Progenitor cell of endocrine pancreas (in vitro differentiated cells): ENCODE data around the gene FNDC3A. TPM values are rescaled to one million over a fixed set of nuclear protein-coding genes. Genes with fewer than 3 reads are reported as not detected.

Experiments used
- DNase-seq: peaks from one replicate; pipeline ENCODE4 v3.0.0; 2021; ENCODE audit warnings: low spot score; ENCODE audit not compliant: unreplicated experiment
- H3K27ac Mint-ChIP-seq: 2 replicates; pipeline ENCODE4 v1.8.0; 2021; ENCODE audit warnings: mild to moderate bottlenecking, moderate library complexity, mixed read lengths
- H3K27me3 Mint-ChIP-seq: 2 replicates; pipeline ENCODE4 v1.8.0; 2021; ENCODE audit warnings: mixed read lengths
- H3K36me3 Mint-ChIP-seq: 2 replicates; pipeline ENCODE4 v1.8.0; 2022; ENCODE audit warnings: mixed read lengths; ENCODE audit not compliant: insufficient read depth
- H3K4me1 Mint-ChIP-seq: 2 replicates; pipeline ENCODE4 v1.8.0; 2021; ENCODE audit warnings: low read depth, mixed read lengths
- H3K4me3 Mint-ChIP-seq: 2 replicates; pipeline ENCODE4 v1.8.0; 2021; ENCODE audit warnings: low read depth, mild to moderate bottlenecking, moderate library complexity, mixed read lengths
- H3K9me3 Mint-ChIP-seq: 2 replicates; pipeline ENCODE4 v1.8.0; 2021; ENCODE audit warnings: low read depth, mixed read lengths
- total RNA-seq: library from RNA; stranded (reverse); gene quantifications from 2 replicates; pipeline ENCODE4 v1.2.1, GENCODE V29; 2021
- TF ChIP-seq, protein P1 (sequence below): fragments of 200-600 bp; sonication (generic); IDR thresholded peaks from one replicate; pipeline ENCODE4 v1.5.0; 2021; ENCODE audit warnings: antibody characterized with exemption, mild to moderate bottlenecking; ENCODE audit not compliant: unreplicated experiment

FNDC3A gene
- total RNA-seq, 1 donor from 2014 or later: 116 TPM

DNA sequence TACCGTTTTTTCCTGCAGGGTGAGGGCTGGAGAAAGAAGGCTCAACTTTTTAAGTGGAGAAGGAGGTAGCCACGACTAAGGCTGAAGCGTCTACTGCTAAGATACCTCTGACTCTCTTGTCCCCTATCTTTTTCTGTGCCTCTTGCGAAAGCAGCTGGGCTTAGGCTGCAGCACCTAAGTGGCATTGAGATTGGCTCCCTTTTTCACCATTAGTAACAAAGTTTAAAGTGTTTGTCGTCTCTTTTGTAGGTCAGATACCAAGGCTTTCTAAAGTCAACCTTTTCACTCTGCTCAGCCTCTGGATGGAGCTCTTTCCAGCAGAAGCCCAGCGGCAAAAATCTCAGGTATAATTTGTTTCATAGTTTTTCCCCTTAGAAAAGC lies 272.9 kb downstream of the FNDC3A start:
- peak overlapping the region; percentile 96 for H3K27ac Mint-ChIP-seq
- H3K36me3 Mint-ChIP-seq: no peaks in the 10 kb centered on the region
- TF ChIP-seq, protein P1, sequence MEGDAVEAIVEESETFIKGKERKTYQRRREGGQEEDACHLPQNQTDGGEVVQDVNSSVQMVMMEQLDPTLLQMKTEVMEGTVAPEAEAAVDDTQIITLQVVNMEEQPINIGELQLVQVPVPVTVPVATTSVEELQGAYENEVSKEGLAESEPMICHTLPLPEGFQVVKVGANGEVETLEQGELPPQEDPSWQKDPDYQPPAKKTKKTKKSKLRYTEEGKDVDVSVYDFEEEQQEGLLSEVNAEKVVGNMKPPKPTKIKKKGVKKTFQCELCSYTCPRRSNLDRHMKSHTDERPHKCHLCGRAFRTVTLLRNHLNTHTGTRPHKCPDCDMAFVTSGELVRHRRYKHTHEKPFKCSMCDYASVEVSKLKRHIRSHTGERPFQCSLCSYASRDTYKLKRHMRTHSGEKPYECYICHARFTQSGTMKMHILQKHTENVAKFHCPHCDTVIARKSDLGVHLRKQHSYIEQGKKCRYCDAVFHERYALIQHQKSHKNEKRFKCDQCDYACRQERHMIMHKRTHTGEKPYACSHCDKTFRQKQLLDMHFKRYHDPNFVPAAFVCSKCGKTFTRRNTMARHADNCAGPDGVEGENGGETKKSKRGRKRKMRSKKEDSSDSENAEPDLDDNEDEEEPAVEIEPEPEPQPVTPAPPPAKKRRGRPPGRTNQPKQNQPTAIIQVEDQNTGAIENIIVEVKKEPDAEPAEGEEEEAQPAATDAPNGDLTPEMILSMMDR: peak; percentile 8
- H3K9me3 Mint-ChIP-seq: no peaks in the 10 kb centered on the region
- H3K27me3 Mint-ChIP-seq: no peaks in the 10 kb centered on the region
- peak overlapping the region; percentile 97 for H3K4me3 Mint-ChIP-seq
- no peak for DNase-seq
- H3K4me1 Mint-ChIP-seq: peaks cover 28% of the 10 kb centered on the region

DNA sequence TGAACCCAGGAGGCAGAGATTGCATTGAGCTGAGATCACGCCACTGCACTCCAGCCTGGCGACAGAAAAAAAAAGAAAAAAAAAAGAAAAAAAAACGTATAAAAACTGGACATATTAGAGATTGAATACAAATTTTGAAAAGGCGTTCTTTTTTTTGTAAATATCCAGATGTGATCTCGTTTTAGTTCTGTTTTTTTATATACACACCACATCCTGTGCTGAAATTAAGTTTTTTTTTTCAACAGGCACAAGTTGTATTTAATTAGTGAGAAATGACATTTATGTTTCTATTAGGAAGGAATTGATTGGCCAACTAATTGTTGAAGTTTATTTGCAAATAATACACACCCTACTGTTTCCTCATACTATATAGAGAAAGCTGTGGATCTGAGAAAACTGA lies 275.6 kb downstream of the FNDC3A start:
- H3K27ac Mint-ChIP-seq: no peak overlapping the region
- no peak overlapping the region for H3K4me3 Mint-ChIP-seq
- H3K9me3 Mint-ChIP-seq: no peaks in the 10 kb centered on the region
- peaks cover 10% of the 10 kb centered on the region for H3K36me3 Mint-ChIP-seq
- H3K4me1 Mint-ChIP-seq: peaks cover 14% of the 10 kb centered on the region
- TF ChIP-seq, protein P1: no peak
- no peaks in the 10 kb centered on the region for H3K27me3 Mint-ChIP-seq
- DNase-seq: no peak

DNA sequence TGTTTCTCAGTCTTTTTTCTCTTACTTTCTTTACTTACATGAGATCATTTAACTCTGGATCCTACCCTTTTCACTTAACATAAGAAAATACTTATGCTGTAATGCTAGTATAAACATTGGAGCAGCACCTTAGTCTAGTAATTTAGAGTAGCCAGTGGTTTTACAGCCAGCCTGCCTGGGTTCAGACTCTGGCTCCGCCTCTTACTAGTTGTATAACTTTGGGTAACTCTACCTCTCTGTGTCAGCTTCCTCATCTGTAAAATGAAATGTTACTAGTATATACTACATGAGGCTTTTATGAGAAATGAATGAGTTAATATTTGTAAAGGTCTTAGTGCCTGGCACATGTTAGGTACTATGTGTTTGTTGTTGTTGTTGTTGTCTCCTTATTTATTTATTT lies 277.6 kb downstream of the FNDC3A start:
- TF ChIP-seq, protein P1: no peak
- no peak for DNase-seq
- Mint-ChIP-seq H3K9me3 (no peaks in the 10 kb centered on the region), H3K27me3 (no peaks in the 10 kb centered on the region), H3K27ac (no peak overlapping the region), H3K4me1 (peaks cover 5% of the 10 kb centered on the region), H3K36me3 (peaks cover 15% of the 10 kb centered on the region), H3K4me3 (no peak overlapping the region)

DNA sequence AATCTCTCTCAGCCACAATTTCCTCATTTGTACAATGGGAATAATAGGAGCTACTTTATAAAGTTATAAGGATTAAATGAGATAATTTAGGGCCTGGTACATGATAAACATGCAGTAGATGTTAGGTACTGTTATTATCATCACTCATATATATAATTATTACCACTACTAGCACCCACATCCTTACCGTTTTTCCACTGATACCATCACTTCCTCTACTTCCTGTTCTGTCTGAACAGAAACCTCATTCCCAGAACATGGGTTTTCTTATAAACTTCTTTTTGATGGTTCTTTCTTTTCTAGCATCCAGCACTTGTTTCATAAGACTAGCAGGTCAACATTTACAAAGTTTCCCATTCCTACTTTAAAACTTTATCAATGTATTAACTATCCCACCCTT lies 278.3 kb downstream of the FNDC3A start:
- Mint-ChIP-seq H3K4me1 (no peaks in the 10 kb centered on the region), H3K9me3 (no peaks in the 10 kb centered on the region), H3K4me3 (no peak overlapping the region), H3K27ac (no peak overlapping the region), H3K36me3 (peaks cover 15% of the 10 kb centered on the region), H3K27me3 (no peaks in the 10 kb centered on the region)
- no peak for DNase-seq
- TF ChIP-seq, protein P1: no peak

DNA sequence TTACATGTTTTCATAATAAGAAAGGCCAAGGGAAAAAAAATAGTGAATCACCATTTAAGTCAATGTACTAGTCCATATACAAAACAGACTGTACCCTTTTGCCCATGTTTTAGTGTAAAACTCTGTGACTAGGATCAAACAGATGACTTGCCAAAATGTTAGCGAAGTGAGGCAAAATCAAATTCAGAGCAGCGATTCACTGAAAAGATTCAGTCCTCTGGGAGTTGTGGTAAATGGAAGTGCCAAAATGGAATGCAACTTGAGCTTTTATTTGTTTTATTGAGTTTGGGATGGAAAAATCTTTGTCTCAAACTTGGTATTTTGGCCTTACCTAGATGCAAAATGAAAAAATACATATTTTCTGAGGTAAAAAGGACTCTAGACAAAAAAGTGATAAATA lies 281.1 kb downstream of the FNDC3A start:
- Mint-ChIP-seq H3K27me3 (no peaks in the 10 kb centered on the region), H3K4me1 (no peaks in the 10 kb centered on the region), H3K36me3 (peaks cover 21% of the 10 kb centered on the region), H3K9me3 (no peaks in the 10 kb centered on the region), H3K27ac (no peak overlapping the region), H3K4me3 (no peak overlapping the region)
- no peak for DNase-seq
- TF ChIP-seq, protein P1: no peak
